Right lobe of liver (tissue), 4 donors: ENCODE measurements around the gene KIF12.

Experiments
- CTCF ChIP-seq, 4 donors: fragments of 200-600 bp in 3 of 4; fragments of 450-650 bp in 1 of 4; IDR thresholded peaks; one replicate each; pipeline versions ENCODE4 v1.5.1 to v1.8.0; 2016 to 2022; ENCODE audit warnings: antibody characterized with exemption in 4 of 4, mild to moderate bottlenecking in 2 of 4
- POLR2A ChIP-seq: fragments of 450-650 bp; IDR thresholded peaks from one replicate; pipeline ENCODE4 v1.6.1; 2017; ENCODE audit warnings: antibody characterized with exemption, mild to moderate bottlenecking
- donor health status: DM: no; HTN: no; CAD: no.
- donor health status: DM: no; HTN: no; CAD: no.
- donor health status: DM: no; HTN: yes; CAD: no.

- TF ChIP-seq CTCF (IDR thresholded peaks at IDR 0.05) (no peak), POLR2A (no peak)
These were observed 43.2 kb downstream of the KIF12 start for GRCh38 chr9:114055894-114056293.
